GM11168 (cell line): ENCODE data around the gene CD79B.

Source experiments
- in situ Hi-C: fragments of 300-500 bp; cut with MboI; formaldehyde crosslinking; loops from one replicate; pipeline ENCODE4 v1.12.0; 2022; ENCODE audit warnings: low sequenced_read_pairs; ENCODE audit not compliant: unreplicated experiment

CD79B gene

DNA sequence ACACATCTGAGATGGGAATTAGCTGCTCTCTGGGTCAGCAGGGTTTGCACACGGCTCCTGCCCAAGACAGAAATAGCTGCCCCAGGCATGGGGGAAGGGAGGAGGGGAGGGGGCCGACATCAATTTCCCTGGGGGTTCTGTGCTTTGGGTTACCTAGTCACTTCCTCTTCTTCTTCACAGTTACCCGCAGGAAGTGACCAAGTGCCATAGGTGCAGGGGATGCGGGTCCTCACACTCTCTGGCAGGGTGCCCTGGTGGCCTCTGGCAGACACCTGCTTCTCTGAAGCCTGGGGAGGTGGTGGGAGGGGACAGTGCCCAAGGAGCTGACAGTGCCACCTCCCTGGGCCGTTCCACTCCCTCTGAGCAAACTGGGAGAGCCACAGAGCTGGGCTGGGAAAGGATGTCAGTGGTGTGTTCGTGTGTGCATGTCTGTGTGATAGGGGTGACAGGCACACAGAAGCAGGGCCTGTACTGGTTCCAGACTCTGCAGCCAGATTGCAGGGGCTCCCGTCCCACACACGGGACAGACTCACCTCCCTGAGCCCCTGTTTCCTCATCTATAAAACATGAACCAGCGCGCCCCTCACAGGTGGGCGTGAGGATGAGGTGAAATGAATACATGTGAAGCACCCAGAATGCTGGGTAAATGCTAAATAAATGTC is 22.4 kb upstream of the CD79B start:
- in situ Hi-C loops = no loop called here

DNA sequence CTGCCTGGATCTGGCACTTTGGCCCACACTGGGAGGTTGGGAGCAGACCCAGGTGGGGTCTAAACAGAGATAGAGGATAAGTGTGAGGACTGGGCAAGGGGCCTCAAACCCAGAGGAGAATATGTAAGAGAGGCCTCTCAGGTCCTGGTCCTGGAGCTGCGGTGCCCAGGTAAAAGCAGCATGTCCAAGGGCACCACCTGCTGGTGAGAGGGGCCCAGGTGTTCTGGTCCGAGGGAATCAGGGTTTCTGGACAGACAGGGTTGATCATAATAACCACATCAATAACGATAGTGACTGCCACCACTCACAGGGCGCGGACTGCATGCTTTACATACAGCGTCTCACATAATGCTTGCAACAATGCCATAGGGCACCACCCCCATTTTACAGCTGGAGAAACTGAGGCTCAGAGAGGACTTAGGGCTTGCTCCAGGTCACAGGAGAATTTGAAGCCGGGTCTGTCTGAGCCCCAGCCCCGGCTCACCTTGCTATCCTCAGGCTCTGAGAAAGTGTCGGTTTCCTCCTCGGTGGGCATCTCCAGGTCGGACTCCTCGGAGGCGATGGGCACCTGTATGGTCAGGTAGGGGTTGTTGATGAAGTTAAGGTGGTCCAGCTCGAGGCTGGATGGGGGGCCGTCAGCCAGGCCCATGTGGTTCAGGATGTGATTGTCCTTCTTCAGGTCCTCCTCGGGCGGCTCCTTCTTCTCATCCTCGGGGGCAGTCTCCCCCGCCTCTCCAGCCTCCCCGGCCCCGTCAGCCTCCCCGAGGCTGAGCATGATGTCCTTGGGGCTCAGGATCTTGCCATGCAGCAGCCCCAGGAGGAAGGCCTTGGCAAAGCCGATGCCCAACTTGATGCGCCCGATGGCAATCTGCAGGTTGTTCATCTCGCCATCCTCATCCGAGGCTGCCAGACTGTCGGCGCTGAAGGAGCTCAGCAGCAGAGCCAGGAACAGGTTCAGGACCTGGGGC is 19.1 kb upstream of the CD79B start:
- in situ Hi-C loops = no loop called here

DNA sequence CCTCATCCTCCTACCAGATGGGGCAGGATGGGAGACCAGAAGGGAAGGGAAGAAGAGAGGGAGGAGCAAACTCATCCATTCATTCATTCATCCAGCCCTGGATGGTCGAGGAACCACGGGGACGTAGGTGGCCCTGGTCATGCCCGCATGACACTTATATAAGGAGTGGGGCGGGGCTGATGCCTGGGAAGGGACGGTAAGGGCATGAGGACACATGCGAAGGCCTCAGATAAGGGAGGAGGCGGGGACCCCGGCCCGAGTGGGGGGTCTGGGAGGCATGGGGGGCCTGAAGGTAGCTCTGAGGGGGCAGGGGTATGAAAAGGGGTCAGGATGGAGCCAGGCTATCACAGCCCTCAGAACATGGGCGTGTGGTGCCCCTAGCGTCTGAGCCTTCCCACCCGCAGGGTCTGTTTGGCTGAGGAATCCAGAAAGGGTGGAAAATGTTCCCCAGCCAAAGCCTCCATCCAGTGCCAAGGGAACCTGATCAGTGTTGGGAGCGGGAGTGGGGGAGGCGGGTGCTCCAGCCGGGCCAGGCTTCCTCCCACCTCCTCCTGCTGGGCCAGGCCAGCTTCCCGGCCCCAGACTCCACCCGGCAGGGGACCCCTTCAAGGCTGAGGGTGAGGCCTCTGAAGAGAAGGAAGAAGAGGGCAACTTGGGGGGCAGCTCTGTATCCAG is 17.6 kb upstream of the CD79B start:
- in situ Hi-C loops = loop anchor here (25.0 kb wide), 1 partner anchor 188 kb away; the partner anchor contains the start of gene ERN1

DNA sequence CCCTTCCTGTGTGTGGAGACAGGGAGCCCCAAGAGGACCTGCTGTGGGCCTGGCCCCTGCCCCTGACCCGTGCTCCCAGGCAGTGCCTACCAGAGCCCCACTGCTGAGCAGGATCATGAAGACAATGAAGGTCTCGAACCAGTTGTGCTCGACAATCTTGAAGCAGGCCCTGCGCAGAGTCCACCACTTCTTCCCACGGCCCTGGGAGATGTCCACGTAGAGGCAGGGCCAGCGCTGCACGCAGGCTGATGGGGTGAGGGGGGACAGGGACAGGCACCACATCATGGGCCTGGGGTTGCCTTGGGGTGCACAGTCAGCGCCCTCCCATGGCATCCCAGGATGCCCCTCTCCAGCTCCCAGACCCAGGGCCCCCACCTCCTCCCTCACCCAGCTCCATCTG is 16.4 kb upstream of the CD79B start:
- in situ Hi-C loops = loop anchor here (25.0 kb wide), 1 partner anchor 189 kb away; the partner anchor contains the start of gene ERN1

DNA sequence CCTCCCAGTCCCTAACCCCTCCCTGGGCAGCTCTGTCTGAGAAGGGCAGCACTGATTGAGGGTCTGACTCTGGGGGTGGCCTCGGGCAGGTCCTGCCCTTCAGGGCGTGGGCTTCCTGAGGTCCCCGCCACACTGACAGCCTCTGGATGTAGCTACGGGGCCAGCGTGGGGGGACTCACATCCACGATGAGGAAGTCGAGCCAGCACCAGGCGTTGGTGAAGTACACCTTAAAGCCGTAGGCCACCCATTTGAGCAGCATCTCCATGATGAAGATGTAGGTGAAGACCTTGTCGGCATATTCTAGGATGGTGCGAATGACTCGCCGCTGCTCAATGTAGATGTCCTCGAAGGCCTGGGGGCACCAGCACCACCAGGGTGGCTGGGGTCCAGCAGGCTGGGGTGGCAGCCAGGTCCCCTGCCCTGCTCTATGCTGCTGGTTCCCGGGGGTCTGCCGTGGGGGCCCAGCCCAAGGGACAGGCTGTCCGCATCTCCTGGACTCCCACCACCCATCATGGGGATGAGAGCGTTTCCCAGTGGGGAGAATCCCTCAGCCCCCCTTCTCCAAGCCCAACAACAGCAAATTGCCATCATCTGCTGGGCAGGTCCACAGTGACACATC is 15.7 kb upstream of the CD79B start:
- in situ Hi-C loops = loop anchor here (25.0 kb wide), 1 partner anchor 189 kb away; the partner anchor contains the start of gene ERN1

DNA sequence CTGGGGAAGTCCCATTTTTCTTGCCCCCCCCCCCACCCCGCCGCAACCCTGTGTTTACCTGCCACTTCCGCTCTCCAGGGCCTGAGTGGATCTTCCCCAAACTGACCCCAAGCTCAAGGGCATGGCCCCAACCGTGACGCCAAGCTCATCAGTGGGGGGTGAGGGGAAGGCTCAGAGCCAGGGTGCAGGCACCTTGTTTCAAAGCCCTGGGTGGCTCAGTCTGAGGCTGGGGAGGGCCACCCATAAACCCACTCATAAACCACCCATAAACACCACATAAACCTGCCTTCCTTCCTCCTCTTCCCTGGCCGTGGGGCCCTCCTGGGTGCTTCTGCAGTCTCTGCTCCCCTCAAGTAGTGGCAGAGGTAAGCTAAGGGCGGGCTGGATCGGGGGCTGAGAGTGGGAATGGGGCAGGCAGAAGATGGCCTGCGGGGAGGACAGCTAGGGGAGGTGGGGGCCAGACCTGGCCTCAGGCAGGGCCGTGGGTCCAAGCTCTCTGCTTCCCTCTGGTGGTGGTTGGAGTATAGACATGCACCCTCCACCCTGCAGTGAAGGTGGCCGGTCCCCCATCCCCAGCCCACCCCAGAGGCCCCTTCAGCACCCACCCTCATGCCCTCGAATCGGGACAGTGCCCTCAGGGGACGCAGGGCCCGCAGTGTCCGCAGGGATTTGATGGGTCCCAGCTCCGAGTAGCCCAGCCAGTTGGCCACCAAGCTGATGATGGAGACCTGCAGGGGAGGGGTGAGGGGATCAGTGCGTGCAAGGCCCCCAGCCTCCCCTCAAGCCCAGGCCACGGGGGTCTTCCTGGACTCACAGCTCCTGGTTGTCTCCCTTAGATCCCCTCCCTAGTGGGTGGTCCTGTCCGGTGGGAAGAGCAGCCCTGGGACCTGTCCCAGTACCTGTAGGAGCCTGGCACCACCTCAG is 14.6 kb upstream of the CD79B start:
- in situ Hi-C loops = loop anchor here (25.0 kb wide), 1 partner anchor 191 kb away; the partner anchor contains the start of gene ERN1

DNA sequence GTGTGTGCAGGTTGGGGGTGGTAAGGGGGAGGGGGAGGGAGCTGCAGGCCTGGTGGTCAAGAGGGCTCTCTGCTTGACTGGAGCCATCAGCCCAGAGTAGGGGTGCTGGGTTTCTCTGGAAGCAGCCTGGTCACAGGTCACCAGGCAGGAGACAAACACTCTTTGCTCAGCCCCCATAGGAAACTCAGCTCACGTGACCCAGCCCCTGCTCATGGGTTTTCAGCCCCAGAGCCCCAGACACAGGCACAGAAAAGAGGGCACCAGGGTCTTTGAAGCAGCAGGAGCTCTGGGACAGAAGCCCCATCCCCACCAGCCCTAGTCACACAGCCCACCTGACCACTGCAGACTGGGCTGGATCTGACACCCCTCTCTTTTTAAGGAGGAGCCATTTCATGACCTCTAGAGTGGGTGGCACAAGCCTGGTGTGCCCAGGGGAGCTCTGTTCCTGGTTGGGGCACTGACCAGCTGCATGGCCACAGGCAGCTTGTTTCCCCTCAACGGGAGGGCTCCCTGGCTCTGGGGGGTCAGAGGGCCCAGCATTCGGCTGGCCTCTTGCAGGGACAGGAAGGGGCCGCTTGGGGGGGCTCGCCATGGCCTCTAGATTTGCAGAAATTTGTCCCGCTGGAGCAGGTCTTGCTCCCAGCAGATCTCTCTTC is 13.8 kb upstream of the CD79B start:
- in situ Hi-C loops = loop anchor here (25.0 kb wide), 1 partner anchor 191 kb away; the partner anchor contains the start of gene ERN1

DNA sequence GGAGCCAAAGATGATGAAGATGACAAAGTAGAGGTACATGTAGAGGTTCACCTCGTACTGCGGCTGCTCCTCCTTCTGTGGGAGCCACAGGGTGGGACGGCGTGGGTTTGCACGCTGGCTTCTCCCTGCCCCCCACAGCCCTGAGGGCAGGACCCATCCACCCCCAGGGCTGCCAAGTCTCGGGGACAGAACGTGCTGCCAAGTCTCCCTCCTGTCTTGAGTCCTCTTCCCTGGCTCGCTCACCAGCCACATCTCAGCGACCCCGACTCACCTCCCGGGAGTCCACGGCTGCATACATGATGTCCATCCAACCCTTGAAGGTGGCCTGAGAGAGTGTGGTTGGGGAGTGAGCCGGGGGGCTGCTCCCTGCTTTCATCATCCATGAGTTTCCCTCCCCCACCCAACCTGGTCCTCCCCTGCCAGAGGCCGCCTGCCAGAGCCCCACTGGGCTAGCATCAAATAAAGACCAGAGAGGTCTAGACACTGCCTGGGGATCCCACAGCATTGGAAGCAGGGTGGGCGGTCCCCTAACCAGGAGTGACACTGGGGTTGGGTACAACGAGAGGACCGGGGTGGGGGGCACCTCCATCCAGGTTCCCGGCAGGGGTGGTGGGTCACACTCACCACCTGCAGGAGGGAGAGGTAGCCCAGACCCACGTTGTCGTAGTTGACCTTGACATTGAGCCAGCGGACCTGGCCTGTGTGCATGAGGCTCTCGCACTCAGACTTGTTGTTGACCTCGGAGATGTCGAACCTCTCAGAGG is 12.8 kb upstream of the CD79B start:
- in situ Hi-C loops = loop anchor here (25.0 kb wide), 1 partner anchor 192 kb away; the partner anchor contains the start of gene ERN1

DNA sequence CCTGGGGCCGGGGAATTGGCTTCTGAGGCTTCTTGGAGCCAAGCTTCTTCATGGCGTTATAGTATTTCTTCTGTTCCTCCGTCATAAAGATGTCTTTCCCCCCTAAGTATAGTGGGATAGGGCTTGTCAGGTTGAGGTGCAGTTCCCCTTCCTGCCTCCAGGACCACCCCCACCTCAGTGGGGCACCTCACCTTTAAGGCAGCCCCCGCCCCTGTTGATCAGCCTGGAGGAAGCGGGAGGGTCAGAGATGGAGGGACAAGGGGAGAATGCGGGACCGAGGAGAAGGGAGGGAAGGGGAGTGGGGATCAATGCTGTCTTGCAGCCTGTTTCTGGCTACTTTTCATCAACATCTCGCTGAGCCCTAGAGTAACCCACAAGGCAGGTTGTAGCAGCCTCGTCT is 11.6 kb upstream of the CD79B start:
- in situ Hi-C loops = loop anchor here (25.0 kb wide), 1 partner anchor 194 kb away; the partner anchor contains the start of gene ERN1

DNA sequence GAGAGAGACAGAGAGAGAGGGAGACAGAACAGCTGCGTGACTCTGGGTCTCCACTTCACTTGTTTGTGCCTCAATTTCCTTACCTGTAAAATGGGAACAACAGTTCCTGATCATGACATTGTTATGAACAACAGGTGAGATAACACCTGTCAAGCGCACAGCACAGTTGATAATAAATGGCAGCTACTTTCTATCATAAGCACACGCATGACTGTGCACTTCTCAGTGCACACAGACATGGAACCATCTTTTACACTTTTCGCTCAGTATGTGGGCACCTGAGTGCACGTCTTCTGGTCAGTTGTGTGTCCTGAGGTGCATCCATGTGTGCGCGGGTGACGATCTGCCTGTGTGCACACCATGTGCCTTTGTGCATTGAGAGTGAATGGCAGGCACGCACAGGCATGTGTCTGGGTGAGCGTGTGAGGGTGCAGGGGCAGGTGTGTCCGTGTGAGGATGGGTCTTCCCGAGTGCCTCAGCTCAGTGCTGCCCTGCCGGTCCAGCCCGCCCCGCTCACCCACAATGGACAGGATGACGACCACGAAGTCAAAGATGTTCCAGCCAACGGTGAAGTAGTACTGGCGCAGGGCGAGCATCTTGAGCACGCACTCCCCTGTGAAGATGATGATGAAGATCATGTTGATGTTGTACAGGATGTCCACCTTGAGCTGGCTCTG is 10.3 kb upstream of the CD79B start:
- in situ Hi-C loops = loop anchor here (25.0 kb wide), 1 partner anchor 195 kb away; the partner anchor contains the start of gene ERN1

DNA sequence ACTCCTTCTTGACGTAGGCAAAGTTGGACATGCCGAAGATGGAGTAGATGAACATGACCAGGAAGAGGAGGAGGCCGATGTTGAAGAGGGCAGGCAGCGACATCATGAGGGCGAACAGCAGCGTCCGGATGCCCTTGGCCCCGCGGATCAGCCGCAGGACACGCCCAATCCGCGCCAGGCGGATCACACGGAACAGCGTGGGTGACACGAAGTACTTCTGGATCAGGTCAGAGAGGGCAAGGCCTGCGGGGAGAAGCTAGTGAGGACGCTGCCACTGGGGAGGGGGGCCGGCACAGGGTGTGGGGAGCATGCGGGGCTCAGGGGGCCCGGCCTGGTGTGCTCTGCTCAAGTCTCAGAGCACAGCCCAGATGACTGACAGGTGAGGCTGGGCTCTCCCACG is 9.6 kb upstream of the CD79B start:
- in situ Hi-C loops = loop anchor here (25.0 kb wide), 1 partner anchor 196 kb away; the partner anchor contains the start of gene ERN1

DNA sequence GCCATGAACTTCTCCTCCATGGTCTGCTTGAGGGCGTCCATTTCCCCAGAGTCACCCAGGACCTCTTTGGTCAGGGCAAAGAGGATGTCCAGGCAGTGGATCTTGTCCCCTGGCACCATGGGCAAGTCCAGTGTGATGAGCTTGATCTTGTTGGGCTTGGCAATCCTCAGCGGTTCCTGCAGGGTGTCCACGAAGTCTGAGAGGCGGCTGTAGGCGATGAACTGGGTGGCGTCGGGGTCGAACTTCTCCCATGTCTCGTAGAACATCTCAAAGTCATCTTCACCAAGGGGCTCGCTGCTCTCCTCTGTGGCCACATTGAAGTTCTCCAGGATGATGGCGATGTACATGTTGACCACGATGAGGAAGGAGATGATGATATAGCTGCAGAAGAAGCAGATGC is 9.0 kb upstream of the CD79B start:
- in situ Hi-C loops = loop anchor here (25.0 kb wide), 1 partner anchor 196 kb away; the partner anchor contains the start of gene ERN1

DNA sequence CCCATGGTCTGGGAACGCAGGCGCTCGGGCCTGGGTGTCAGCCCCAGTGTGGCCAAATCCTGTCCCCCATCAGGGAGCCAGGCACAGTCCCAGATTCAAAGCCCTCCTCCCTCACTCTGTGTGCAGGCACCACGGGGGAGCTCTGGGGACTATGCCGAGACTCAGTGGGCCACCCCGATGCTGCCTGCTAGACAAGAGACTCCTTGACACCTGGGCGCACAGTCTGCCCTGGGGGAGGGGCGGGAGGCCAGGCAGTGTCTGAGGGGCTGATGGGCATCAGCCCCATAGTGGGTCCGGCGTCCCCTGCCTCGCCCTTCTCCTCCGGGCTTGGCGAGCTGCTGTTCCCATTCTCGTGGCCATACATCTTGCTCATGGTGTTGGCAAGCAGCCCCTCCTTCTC is 8.5 kb upstream of the CD79B start:
- in situ Hi-C loops = loop anchor here (25.0 kb wide), 1 partner anchor 197 kb away; the partner anchor contains the start of gene ERN1

DNA sequence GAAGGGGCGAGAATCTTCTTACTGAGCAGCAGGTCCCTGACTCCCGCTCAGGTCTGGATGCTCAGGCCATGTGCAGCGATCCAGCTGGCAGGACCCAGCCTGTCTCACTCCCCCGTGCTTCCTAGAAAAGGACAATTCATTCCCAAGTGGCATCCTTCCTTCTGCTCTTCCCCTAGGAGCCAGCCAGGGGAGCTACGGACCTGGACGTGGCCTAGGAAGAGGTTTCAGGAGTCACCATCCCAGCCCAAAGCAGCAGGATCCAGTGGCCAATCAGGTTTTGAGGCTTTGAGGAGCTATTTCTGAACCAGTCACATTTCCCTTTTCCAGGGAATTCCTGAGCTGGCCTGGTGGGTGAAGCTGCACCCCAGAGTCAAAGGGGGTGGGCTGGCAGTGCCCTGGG is 7.8 kb upstream of the CD79B start:
- in situ Hi-C loops = loop anchor here (25.0 kb wide), 1 partner anchor 197 kb away; the partner anchor contains the start of gene ERN1

DNA sequence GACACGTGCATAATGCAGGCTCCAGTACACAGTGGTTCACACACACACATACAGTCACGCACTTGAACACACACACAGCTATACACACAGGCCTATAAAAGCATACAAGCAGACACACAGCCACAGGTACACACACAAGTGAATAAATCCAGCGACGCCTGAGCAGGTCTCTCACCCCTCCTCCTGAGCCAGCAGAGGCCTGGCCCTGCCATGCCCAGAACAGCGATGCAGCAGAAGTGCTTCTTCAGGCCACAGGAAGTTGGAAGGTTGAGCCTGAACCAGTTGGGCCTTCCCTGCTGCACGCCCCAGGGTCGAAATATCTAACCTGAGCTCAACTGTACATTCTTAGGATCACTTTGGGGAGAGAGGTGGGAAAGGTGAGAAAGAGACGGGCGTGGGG is 7.3 kb upstream of the CD79B start:
- in situ Hi-C loops = loop anchor here (25.0 kb wide), 1 partner anchor 198 kb away; the partner anchor contains the start of gene ERN1

DNA sequence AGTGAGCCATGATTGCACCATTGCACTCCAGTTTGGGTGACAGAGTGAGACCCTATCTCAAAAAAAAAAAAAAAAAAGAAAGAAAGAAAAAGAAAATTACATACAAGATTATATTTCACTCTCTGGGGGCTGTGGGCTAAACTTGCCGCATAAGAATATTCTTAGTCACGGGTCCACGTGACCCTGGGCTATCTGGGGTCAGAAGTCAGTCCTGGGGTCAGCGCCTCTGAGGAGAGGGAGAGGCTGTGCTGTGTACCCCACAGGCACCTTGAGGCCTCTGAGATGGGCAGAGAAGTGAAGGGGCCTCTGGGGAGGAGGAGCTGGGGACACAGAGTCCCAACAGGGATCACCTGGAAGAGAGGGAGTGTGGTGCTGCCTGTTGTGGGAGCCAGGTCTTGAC is 5.8 kb upstream of the CD79B start:
- in situ Hi-C loops = loop anchor here (25.0 kb wide), 1 partner anchor 199 kb away; the partner anchor contains the start of gene ERN1
